SKM-1 (cell line): ENCODE results near the gene OPCML.

Source experiments
- DNase-seq: peaks from one replicate; lab custom pipeline; 2025; ENCODE audit not compliant: unreplicated experiment; lab: John Stamatoyannopoulos, UW

OPCML gene

GRCh38 chr11:133362916-133363315 lies 169.4 kb downstream of the OPCML start:
- DNase-seq, result no peak

- no peak for DNase-seq
Observed at GRCh38 chr11:133362156-133362555, 170.1 kb downstream of the OPCML start.

- no peak for DNase-seq
Observed at GRCh38 chr11:133361689-133361994, 170.7 kb downstream of the OPCML start.

GRCh38 chr11:133360860-133361688 lies 171.2 kb downstream of the OPCML start:
- DNase-seq, result no peak

- DNase-seq, result no peak
Observed at GRCh38 chr11:133355095-133355494, 177.2 kb downstream of the OPCML start.

- DNase-seq, result no peak
Observed at GRCh38 chr11:133354069-133354468, 178.2 kb downstream of the OPCML start.

GRCh38 chr11:133350045-133350444 lies 182.3 kb downstream of the OPCML start:
- DNase-seq, result no peak

- DNase-seq, result no peak
Observed at GRCh38 chr11:133347988-133348387, 184.3 kb downstream of the OPCML start.

- no peak for DNase-seq
Observed at GRCh38 chr11:133346137-133346536, 186.2 kb downstream of the OPCML start.

GRCh38 chr11:133343951-133344350 lies 188.3 kb downstream of the OPCML start:
- no peak for DNase-seq

- DNase-seq, result no peak
Observed at GRCh38 chr11:133339495-133340140, 192.7 kb downstream of the OPCML start.

- no peak for DNase-seq
Observed at GRCh38 chr11:133338588-133338987, 193.7 kb downstream of the OPCML start.

GRCh38 chr11:133337951-133338418 lies 194.3 kb downstream of the OPCML start:
- no peak for DNase-seq

GRCh38 chr11:133337193-133337592 lies 195.1 kb downstream of the OPCML start:
- DNase-seq, result no peak

- DNase-seq, result no peak
Observed at GRCh38 chr11:133331031-133331430, 201.3 kb downstream of the OPCML start.

GRCh38 chr11:133326849-133327248 lies 205.5 kb downstream of the OPCML start:
- no peak for DNase-seq

- no peak for DNase-seq
Observed at GRCh38 chr11:133326332-133326731, 206.0 kb downstream of the OPCML start.

GRCh38 chr11:133325711-133326110 lies 206.6 kb downstream of the OPCML start:
- no peak for DNase-seq

GRCh38 chr11:133323354-133323753 lies 208.9 kb downstream of the OPCML start:
- DNase-seq, result no peak

- DNase-seq, result no peak
Observed at GRCh38 chr11:133318221-133318620, 214.1 kb downstream of the OPCML start.

GRCh38 chr11:133311230-133311629 lies 221.1 kb downstream of the OPCML start:
- no peak for DNase-seq

- DNase-seq, result no peak
Observed at GRCh38 chr11:133306019-133306418, 226.3 kb downstream of the OPCML start.
